Duodenal mucosa (tissue), 2 donors: ENCODE measurements around the gene ATL3.

Source experiments
- H3K27ac ChIP-seq: one replicate; pipeline ENCODE4 v1.7.0; 2013; ENCODE audit warnings: low read depth, low read length
- H3K27me3 ChIP-seq, 2 donors: one replicate each; pipeline ENCODE4 v1.7.0; 2013; ENCODE audit warnings: low read length in 2 of 2, control low read depth in 1 of 2; ENCODE audit not compliant: insufficient read depth in 2 of 2, control insufficient read depth in 1 of 2
- H3K36me3 ChIP-seq, 2 donors: one replicate each; pipeline ENCODE4 v1.7.0; 2013; ENCODE audit warnings: low read length in 2 of 2, control low read depth in 1 of 2; ENCODE audit not compliant: insufficient read depth in 2 of 2, control insufficient read depth in 1 of 2
- H3K4me1 ChIP-seq, 2 donors: one replicate each; pipeline ENCODE4 v1.7.0; 2013; ENCODE audit warnings: low read length in 2 of 2, control low read depth in 1 of 2; ENCODE audit not compliant: insufficient read depth in 2 of 2, control insufficient read depth in 1 of 2
- H3K4me3 ChIP-seq, 2 donors: one replicate each; pipeline ENCODE4 v1.7.0; 2013; ENCODE audit warnings: low read length in 2 of 2, low read depth in 1 of 2
- H3K9ac ChIP-seq, 2 donors: one replicate each; pipeline ENCODE4 v1.7.0; 2013; ENCODE audit warnings: low read length in 2 of 2, low read depth in 1 of 2
- H3K9me3 ChIP-seq, 2 donors: one replicate each; pipeline ENCODE4 v1.7.0; 2013; ENCODE audit warnings: low read length in 2 of 2, control low read depth in 1 of 2; ENCODE audit not compliant: control insufficient read depth in 1 of 2

ATL3 gene

GRCh38 chr11:63681321-63682065 lies 10.3 kb upstream of the ATL3 start, which contains the start of gene RTN3:
TSS of gene RTN3 (plus strand) at chr11:63681500. CDS start at chr11:63681637, 137 bp downstream.
- H3K9ac ChIP-seq, result peak within 1 kb of the TSS; percentile 68 to 94
- H3K4me1 ChIP-seq, result peaks cover 17 to 20% of the 10 kb centered on the region in 2 donors
- H3K27me3 ChIP-seq, result no peaks in the 10 kb centered on the region
- H3K4me3 ChIP-seq, result peak within 1 kb of the TSS; percentile 92
- H3K36me3 ChIP-seq, result no peaks in the 10 kb centered on the region
- H3K27ac ChIP-seq, result peak within 1 kb of the TSS; percentile 81
- H3K9me3 ChIP-seq, result no peaks in the 10 kb centered on the region

- Histone ChIP-seq H3K36me3 (no peaks in the 10 kb centered on the region), H3K27ac (no peak overlapping the region), H3K9me3 (no peaks in the 10 kb centered on the region), H3K4me1 (peaks cover 17 to 20% of the 10 kb centered on the region in 2 donors), H3K9ac (peak overlapping the region in 1 of 2 donors; percentile 61), H3K4me3 (peak overlapping the region; percentile 92), H3K27me3 (no peaks in the 10 kb centered on the region)
Observed at GRCh38 chr11:63680834-63681320, 9.7 kb upstream of the ATL3 start.

GRCh38 chr11:63673579-63673978 lies 2.4 kb upstream of the ATL3 start:
- H3K9ac ChIP-seq, result no peak overlapping the region
- H3K27ac ChIP-seq, result no peak overlapping the region

GRCh38 chr11:63672936-63673539 lies 1.9 kb upstream of the ATL3 start:
- no peak overlapping the region for H3K9ac ChIP-seq
- H3K4me1 ChIP-seq, result peaks cover 10 to 13% of the 10 kb centered on the region in 2 donors

More at GRCh38 chr11:63673579-63673978, 2.4 kb upstream of the ATL3 start:
- no peaks in the 10 kb centered on the region for H3K36me3 ChIP-seq
- H3K27me3 ChIP-seq, result no peaks in the 10 kb centered on the region
- H3K4me3 ChIP-seq, result no peak overlapping the region
- H3K4me1 ChIP-seq, result peaks cover 8 to 10% of the 10 kb centered on the region in 2 donors
- no peaks in the 10 kb centered on the region for H3K9me3 ChIP-seq

GRCh38 chr11:63672156-63672463 lies 934 bp upstream of the ATL3 start:
- peak overlapping the region in 1 of 2 donors; percentile 43 for H3K9ac ChIP-seq
- H3K4me1 ChIP-seq, result peaks cover 10 to 16% of the 10 kb centered on the region in 2 donors
- no peaks in the 10 kb centered on the region for H3K9me3 ChIP-seq
- no peaks in the 10 kb centered on the region for H3K36me3 ChIP-seq
- no peak overlapping the region for H3K27ac ChIP-seq
- H3K27me3 ChIP-seq, result no peaks in the 10 kb centered on the region
- peak overlapping the region in 1 of 2 donors; percentile 84 for H3K4me3 ChIP-seq

More at GRCh38 chr11:63672936-63673539, 1.9 kb upstream of the ATL3 start:
- H3K9me3 ChIP-seq, result no peaks in the 10 kb centered on the region
- H3K27me3 ChIP-seq, result no peaks in the 10 kb centered on the region
- H3K36me3 ChIP-seq, result no peaks in the 10 kb centered on the region
- no peak overlapping the region for H3K4me3 ChIP-seq
- H3K27ac ChIP-seq, result no peak overlapping the region

GRCh38 chr11:63670433-63671321 lies 499 bp downstream of the ATL3 start:
- Histone ChIP-seq H3K4me1 (peaks cover 10 to 24% of the 10 kb centered on the region in 2 donors), H3K4me3 (peak overlapping the region; percentile 65 to 84), H3K27me3 (no peaks in the 10 kb centered on the region), H3K9me3 (no peaks in the 10 kb centered on the region), H3K9ac (peak overlapping the region; percentile 43 to 64), H3K27ac (peak overlapping the region; percentile 89), H3K36me3 (no peaks in the 10 kb centered on the region)

- H3K4me3 ChIP-seq, result peak overlapping the region; percentile 65 to 84
- peak overlapping the region; percentile 43 to 64 for H3K9ac ChIP-seq
- H3K9me3 ChIP-seq, result no peaks in the 10 kb centered on the region
- no peak overlapping the region for H3K27ac ChIP-seq
- no peaks in the 10 kb centered on the region for H3K36me3 ChIP-seq
- no peaks in the 10 kb centered on the region for H3K27me3 ChIP-seq
- H3K4me1 ChIP-seq, result peaks cover 10 to 24% of the 10 kb centered on the region in 2 donors
Observed at GRCh38 chr11:63670096-63670432, 1.1 kb downstream of the ATL3 start.

- H3K36me3 ChIP-seq, result no peaks in the 10 kb centered on the region
- H3K27ac ChIP-seq, result no peak overlapping the region
- H3K9me3 ChIP-seq, result no peaks in the 10 kb centered on the region
- no peak overlapping the region for H3K4me3 ChIP-seq
- peaks cover 10 to 29% of the 10 kb centered on the region in 2 donors for H3K4me1 ChIP-seq
- H3K9ac ChIP-seq, result no peak overlapping the region
- H3K27me3 ChIP-seq, result no peaks in the 10 kb centered on the region
Observed at GRCh38 chr11:63667995-63668795, 3.0 kb downstream of the ATL3 start.

- no peaks in the 10 kb centered on the region for H3K36me3 ChIP-seq
- H3K4me3 ChIP-seq, result no peak overlapping the region
- no peak overlapping the region for H3K27ac ChIP-seq
- peaks cover 9 to 29% of the 10 kb centered on the region in 2 donors for H3K4me1 ChIP-seq
- H3K9me3 ChIP-seq, result no peaks in the 10 kb centered on the region
- no peak overlapping the region for H3K9ac ChIP-seq
- no peaks in the 10 kb centered on the region for H3K27me3 ChIP-seq
Observed at GRCh38 chr11:63666874-63667273, 4.3 kb downstream of the ATL3 start.
